A673 (cell line): Measurements from ENCODE around the gene KMT5C.

Experiments
- EZH2 ChIP-seq: fragments of 200-600 bp; sonication (generic); IDR thresholded peaks from 2 replicates; pipeline ENCODE4 v1.6.1; 2017; ENCODE audit warnings: borderline replicate concordance, low read depth, mild to moderate bottlenecking, mixed read lengths, antibody characterized with exemption, low read length; ENCODE audit not compliant: poor library complexity, severe bottlenecking
- TF ChIP-seq, protein P1 (sequence below): fragments of 300-800, 200-600 bp; sonication (generic); conservative IDR thresholded peaks from 2 replicates; pipeline ENCODE4 v1.5.1; 2017; ENCODE audit warnings: low read depth, mild to moderate bottlenecking, antibody characterized with exemption, low read length, moderate library complexity, mixed read lengths

DNA sequence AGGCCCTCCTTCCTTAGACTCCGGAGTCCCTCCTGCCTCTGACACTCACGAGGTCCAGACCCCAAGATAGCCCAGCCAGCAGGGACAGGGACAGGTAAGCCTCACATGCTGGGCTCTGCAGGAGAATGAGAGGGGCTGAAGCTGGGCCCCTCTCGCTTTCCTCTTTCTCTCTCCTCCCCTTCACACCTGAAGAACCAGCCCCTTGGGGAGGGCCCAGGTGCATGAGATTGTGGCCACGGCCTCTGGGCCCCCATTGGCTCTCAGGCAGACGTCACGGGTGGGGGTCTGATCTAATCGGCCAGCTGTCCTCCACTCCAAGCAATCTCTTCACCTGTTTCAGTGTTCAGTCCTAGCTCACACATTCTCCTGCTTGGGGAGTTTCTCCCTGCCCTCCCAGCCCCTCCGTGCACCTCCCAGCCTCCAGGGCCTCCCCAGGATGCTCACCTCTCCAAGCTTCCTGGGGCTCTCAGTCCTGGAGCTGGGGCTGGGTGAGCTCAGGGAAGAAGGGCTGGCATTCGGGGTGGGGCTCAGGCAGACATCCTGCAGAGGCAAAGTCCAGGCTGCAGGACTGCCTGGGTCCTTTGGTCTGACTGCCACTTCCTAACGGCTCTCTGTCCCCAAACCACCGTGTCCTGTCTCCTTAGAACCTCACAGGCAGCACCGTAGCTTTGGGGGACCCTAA, 17.3 kb upstream of the KMT5C start:
- TF ChIP-seq, protein P1, sequence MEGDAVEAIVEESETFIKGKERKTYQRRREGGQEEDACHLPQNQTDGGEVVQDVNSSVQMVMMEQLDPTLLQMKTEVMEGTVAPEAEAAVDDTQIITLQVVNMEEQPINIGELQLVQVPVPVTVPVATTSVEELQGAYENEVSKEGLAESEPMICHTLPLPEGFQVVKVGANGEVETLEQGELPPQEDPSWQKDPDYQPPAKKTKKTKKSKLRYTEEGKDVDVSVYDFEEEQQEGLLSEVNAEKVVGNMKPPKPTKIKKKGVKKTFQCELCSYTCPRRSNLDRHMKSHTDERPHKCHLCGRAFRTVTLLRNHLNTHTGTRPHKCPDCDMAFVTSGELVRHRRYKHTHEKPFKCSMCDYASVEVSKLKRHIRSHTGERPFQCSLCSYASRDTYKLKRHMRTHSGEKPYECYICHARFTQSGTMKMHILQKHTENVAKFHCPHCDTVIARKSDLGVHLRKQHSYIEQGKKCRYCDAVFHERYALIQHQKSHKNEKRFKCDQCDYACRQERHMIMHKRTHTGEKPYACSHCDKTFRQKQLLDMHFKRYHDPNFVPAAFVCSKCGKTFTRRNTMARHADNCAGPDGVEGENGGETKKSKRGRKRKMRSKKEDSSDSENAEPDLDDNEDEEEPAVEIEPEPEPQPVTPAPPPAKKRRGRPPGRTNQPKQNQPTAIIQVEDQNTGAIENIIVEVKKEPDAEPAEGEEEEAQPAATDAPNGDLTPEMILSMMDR = no peak
- TF ChIP-seq EZH2 = no peak
